ENCODE results near the gene KSR1.
"Not testable (repeated sequence)": the region's sequence is repeated elsewhere in the genome, so short reads cannot be mapped to it uniquely, and the experiment has no call there.

The KSR1 gene

GRCh38 chr17:27427166-27427862 lies 28.9 kb upstream of the KSR1 start:
- DNase-seq: not testable (repeated sequence)

- no peak for DNase-seq
Observed at GRCh38 chr17:27428781-27429505, 27.3 kb upstream of the KSR1 start.

GRCh38 chr17:27429666-27430382 lies 26.4 kb upstream of the KSR1 start:
- no peak for DNase-seq

- no peak for DNase-seq
Observed at GRCh38 chr17:27430383-27430840, 25.8 kb upstream of the KSR1 start.

- no peak for DNase-seq
Observed at GRCh38 chr17:27430882-27431491, 25.3 kb upstream of the KSR1 start.

GRCh38 chr17:27433521-27433920 lies 22.7 kb upstream of the KSR1 start:
- no peak for DNase-seq

- not testable (repeated sequence) for DNase-seq
Observed at GRCh38 chr17:27435431-27436070, 20.7 kb upstream of the KSR1 start.

GRCh38 chr17:27438348-27438998 lies 17.8 kb upstream of the KSR1 start:
- DNase-seq: no peak

GRCh38 chr17:27439342-27439741 lies 16.9 kb upstream of the KSR1 start:
- no peak for DNase-seq

GRCh38 chr17:27442702-27443101 lies 13.5 kb upstream of the KSR1 start:
- no peak for DNase-seq

- no peak for DNase-seq
Observed at GRCh38 chr17:27443491-27443890, 12.8 kb upstream of the KSR1 start.

- DNase-seq: no peak
Observed at GRCh38 chr17:27445971-27446370, 10.3 kb upstream of the KSR1 start.

GRCh38 chr17:27446569-27447301 lies 9.5 kb upstream of the KSR1 start:
- DNase-seq: no peak

- DNase-seq: not testable (repeated sequence)
Observed at GRCh38 chr17:27448534-27448933, 7.7 kb upstream of the KSR1 start.

- no peak for DNase-seq
Observed at GRCh38 chr17:27449541-27449940, 6.7 kb upstream of the KSR1 start.

- no peak for DNase-seq
Observed at GRCh38 chr17:27449988-27450387, 6.3 kb upstream of the KSR1 start.

- DNase-seq: no peak
Observed at GRCh38 chr17:27450416-27450815, 5.8 kb upstream of the KSR1 start.

GRCh38 chr17:27451906-27452305 lies 4.3 kb upstream of the KSR1 start:
- no peak for DNase-seq

- no peak for DNase-seq
Observed at GRCh38 chr17:27452828-27453227, 3.4 kb upstream of the KSR1 start.

- DNase-seq: no peak
Observed at GRCh38 chr17:27453471-27453870, 2.8 kb upstream of the KSR1 start.

GRCh38 chr17:27454089-27454488 lies 2.2 kb upstream of the KSR1 start:
- no peak for DNase-seq

Data from activated naive CD4-positive, alpha-beta T cell treated with anti-CD3 and anti-CD28 coated beads, Interleukin-2, amount 50 U/mL, for 16 hours (primary cell).